Naive thymus-derived CD8-positive, alpha-beta T cell (primary cell): ENCODE data around the gene CDKL2. TPM values are rescaled to one million over a fixed set of nuclear protein-coding genes. Genes with fewer than 3 reads are reported as not detected.
A peak's percentile ranks its signal among the peaks of the same experiment; 100 is the strongest.
"Not testable (repeated sequence)": the region's sequence is repeated elsewhere in the genome, so short reads cannot be mapped to it uniquely, and the experiment has no call there.

Experiments used
- ATAC-seq, 2 donors: fragments of 150-1000 bp; cut with Tn5 transposase in 1 of 2; sonication (Bioruptor Pico), chemical (Tn5 transposase) in 1 of 2; 1 replicate in 1 of 2; 2 replicates in 1 of 2; pipeline ENCODE4 v1.10.0; 2021; ENCODE audit warnings: mild to moderate bottlenecking in 2 of 2, moderate library complexity in 2 of 2
- POLR2A ChIA-PET: fragments of 350-600 bp; sonication (Branson Sonifier 250); formaldehyde crosslinking; loops from one replicate; lab custom pipeline; 2021; ENCODE audit warnings: antibody characterized with exemption; lab: Charles Lee
- DNase-seq, 10 donors: peaks; one replicate each; pipeline versions ENCODE4 v3.0.0 to v3.0.0-alpha.2; 2020 to 2022
- H3K27ac Mint-ChIP-seq, 10 donors: one replicate each; pipeline ENCODE4 v1.8.0; 2020 to 2022; ENCODE audit warnings: mild to moderate bottlenecking in 10 of 10, mixed read lengths in 10 of 10, moderate library complexity in 4 of 10, inconsistent platforms in 1 of 10
- H3K27me3 Mint-ChIP-seq, 5 donors: one replicate each; pipeline ENCODE4 v1.8.0; 2021 to 2022; ENCODE audit warnings: mixed read lengths in 5 of 5
- H3K36me3 Mint-ChIP-seq, 3 donors: one replicate each; pipeline ENCODE4 v1.8.0; 2020 to 2022; ENCODE audit warnings: mixed read lengths in 3 of 3, mild to moderate bottlenecking in 2 of 3, inconsistent platforms in 1 of 3
- H3K4me1 Mint-ChIP-seq, 4 donors: one replicate each; pipeline ENCODE4 v1.8.0; 2021 to 2022; ENCODE audit warnings: mixed read lengths in 4 of 4
- H3K4me3 Mint-ChIP-seq, 10 donors: one replicate each; pipeline ENCODE4 v1.8.0; 2020 to 2022; ENCODE audit warnings: mild to moderate bottlenecking in 10 of 10, mixed read lengths in 10 of 10, moderate library complexity in 6 of 10, inconsistent platforms in 1 of 10
- H3K9me3 Mint-ChIP-seq, 9 donors: one replicate each; pipeline ENCODE4 v1.8.0; 2020 to 2022; ENCODE audit warnings: mixed read lengths in 9 of 9, mild to moderate bottlenecking in 3 of 9, inconsistent platforms in 1 of 9, moderate library complexity in 1 of 9
- polyA plus RNA-seq, 3 donors: library from polyadenylated mRNA; unstranded; fragments of 300-500 nt; fragmentation: Illumina TruSeq; gene quantifications; one replicate each; pipeline ENCODE4 v1.2.3, GENCODE V29; 2021
- total RNA-seq, 8 experiments: library from RNA in 2 of 8; stranded (reverse) in 2 of 8; gene quantifications; one replicate each; pipeline ENCODE4 v1.2.3 and lab custom pipeline; 2021 to 2026

The CDKL2 gene
- total and polyA plus RNA-seq, 5 experiments from 2014 or later, result 0.20 to 1.0 (median 0.82) TPM

- peaks cover 0 to 2% (median 0%) of the 10 kb centered on the region in 4 donors for H3K4me1 Mint-ChIP-seq
- H3K36me3 Mint-ChIP-seq, result peaks cover 0 to 21% (median 8%) of the 10 kb centered on the region in 3 donors
- no peak for DNase-seq
- no peaks in the 10 kb centered on the region for H3K27me3 Mint-ChIP-seq
- no peak for ATAC-seq
- no peaks in the 10 kb centered on the region for H3K9me3 Mint-ChIP-seq
- POLR2A ChIA-PET, result no interaction called here
- H3K27ac Mint-ChIP-seq, result peak overlapping the region in 3 of 10 donors; percentile 3 to 51 (median 14)
- no peak overlapping the region for H3K4me3 Mint-ChIP-seq
Observed at GRCh38 chr4:75545526-75545925, 84.8 kb downstream of the CDKL2 start.

DNA sequence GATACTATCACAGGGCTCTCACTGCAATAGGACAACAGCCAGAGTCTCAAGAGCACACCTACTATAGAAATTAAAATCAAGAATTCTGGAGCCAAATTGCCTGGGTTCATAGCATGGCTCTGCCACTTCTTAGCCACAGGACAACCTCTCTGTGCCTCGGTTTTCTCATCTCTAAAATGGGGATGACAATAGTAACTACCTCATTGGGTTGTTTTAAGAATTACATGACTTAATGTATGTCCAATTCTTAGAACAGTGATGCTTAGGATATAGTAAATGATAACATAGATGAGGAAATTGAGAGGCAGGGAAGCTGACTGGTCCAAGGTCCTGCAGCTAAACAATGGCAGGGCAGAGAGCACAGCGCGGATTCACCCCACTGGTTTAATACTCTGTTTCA is 85.5 kb downstream of the CDKL2 start:
- peaks cover 0 to 27% (median 13%) of the 10 kb centered on the region in 3 donors for H3K36me3 Mint-ChIP-seq
- ATAC-seq (no peak), DNase-seq (no peak)
- no peaks in the 10 kb centered on the region for H3K27me3 Mint-ChIP-seq
- POLR2A ChIA-PET, result no interaction called here
- H3K9me3 Mint-ChIP-seq, result no peaks in the 10 kb centered on the region
- peak overlapping the region in 3 of 10 donors; percentile 29 to 51 (median 47) for H3K27ac Mint-ChIP-seq
- no peak overlapping the region for H3K4me3 Mint-ChIP-seq
- H3K4me1 Mint-ChIP-seq, result peaks cover 0 to 2% (median 0%) of the 10 kb centered on the region in 4 donors

DNA sequence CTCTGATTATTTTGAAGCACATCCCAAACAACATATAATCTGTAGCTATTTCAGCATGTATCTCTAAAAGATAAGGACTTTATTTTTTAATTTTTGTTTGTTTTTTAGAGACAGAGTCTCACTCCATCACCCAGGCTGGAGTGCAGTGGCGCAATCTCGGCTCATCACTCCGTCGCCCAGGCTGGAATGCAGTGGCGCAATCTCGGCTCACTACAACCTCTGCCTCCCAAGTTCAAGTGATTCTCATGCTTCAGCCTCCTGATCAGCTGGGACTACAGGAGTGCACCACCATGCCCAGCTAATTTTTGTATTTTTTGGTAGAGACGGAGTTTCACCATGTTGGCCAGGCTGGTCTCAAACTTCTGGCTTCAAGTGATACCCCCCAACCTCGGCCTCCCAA is 86.1 kb downstream of the CDKL2 start:
- DNase-seq, POLR2A ChIA-PET, ATAC-seq, H3K9me3 Mint-ChIP-seq, H3K4me1 Mint-ChIP-seq, H3K27me3 Mint-ChIP-seq, H3K4me3 Mint-ChIP-seq: not testable (repeated sequence)
- Mint-ChIP-seq H3K27ac (peak overlapping the region in 2 of 10 donors; percentile 32 to 51), H3K36me3 (peaks cover 0 to 32% (median 16%) of the 10 kb centered on the region in 3 donors)

- no peaks in the 10 kb centered on the region for H3K9me3 Mint-ChIP-seq
- H3K4me1 Mint-ChIP-seq, result peaks cover 0 to 2% (median 0%) of the 10 kb centered on the region in 4 donors
- peaks cover 0 to 37% (median 16%) of the 10 kb centered on the region in 3 donors for H3K36me3 Mint-ChIP-seq
- no peak overlapping the region for H3K4me3 Mint-ChIP-seq
- no peak for DNase-seq
- H3K27me3 Mint-ChIP-seq, result no peaks in the 10 kb centered on the region
- no peak for ATAC-seq
- H3K27ac Mint-ChIP-seq, result no peak overlapping the region
- POLR2A ChIA-PET, result no interaction called here
Observed at GRCh38 chr4:75542824-75543223, 87.5 kb downstream of the CDKL2 start.

DNA sequence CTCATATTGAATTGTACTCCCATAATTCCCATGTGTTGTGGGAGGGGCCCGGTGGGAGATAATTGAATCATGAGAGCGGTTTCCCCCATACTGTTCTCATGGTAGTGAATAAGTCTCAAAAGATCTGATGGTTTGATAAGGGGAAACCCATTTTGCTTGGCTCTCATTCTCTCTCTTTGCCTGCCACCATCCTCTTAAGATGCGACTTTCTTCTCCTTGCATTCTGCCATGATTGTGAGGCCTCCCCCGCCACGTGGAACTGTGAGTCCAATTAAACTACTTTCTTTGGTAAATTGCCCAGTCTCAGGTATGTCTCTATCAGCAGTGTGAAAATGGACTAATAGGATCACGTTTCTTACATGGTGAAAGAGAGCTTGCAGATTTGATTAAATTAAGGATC is 93.0 kb downstream of the CDKL2 start:
- H3K27me3 Mint-ChIP-seq, H3K27ac Mint-ChIP-seq, DNase-seq, ATAC-seq, POLR2A ChIA-PET, H3K4me1 Mint-ChIP-seq, H3K4me3 Mint-ChIP-seq: not testable (repeated sequence)
- peaks cover 0 to 13% (median 7%) of the 10 kb centered on the region in 9 donors for H3K9me3 Mint-ChIP-seq
- peaks cover 11 to 37% (median 30%) of the 10 kb centered on the region in 3 donors for H3K36me3 Mint-ChIP-seq

DNA sequence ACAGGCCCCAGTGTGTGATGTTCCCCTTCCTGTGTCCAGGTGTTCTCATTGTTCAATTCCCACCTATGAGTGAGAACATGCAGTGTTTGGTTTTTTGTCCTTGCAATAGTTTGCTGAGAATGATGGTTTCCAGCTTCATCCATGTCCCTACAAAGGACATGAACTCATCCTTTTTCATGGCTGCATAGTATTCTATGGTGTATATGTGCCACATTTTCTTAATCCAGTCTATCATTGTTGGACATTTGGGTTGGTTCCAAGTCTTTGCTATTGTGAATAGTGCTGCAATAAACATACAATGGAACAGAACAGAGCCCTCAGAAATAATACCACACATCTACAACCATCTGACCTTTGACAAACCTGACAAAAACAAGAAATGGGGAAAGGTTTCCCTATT is 96.4 kb downstream of the CDKL2 start:
- peaks cover 33 to 52% (median 47%) of the 10 kb centered on the region in 3 donors for H3K36me3 Mint-ChIP-seq

DNA sequence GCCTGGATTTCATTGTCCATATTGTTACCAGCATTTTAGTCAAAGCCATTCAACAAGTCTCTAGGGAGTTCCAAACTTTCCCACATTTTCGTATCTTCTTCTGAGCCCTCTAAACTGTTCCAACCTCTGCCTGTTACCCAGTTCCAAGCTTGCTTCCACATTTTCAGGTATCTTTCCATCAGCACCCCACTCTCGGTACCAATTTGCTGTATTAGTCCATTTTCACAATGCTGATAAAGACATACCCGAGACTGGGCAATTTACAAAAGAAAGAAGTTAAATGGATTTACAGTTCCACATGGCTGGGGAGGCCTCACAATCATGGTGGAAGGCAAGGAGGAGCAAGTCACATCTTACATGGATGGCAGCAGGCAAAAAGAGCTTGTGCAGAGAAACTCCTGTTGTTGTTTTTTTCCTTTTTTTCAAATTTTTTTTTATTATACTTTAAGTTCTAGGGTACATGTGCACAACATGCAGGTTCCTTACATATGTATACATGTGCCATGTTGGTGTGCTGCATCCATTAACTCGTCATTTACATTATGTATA is 96.9 kb downstream of the CDKL2 start:
- ATAC-seq, H3K4me3 Mint-ChIP-seq, H3K27me3 Mint-ChIP-seq, DNase-seq, H3K4me1 Mint-ChIP-seq, POLR2A ChIA-PET, H3K27ac Mint-ChIP-seq: not testable (repeated sequence)
- Mint-ChIP-seq H3K36me3 (peaks cover 33 to 53% (median 53%) of the 10 kb centered on the region in 3 donors), H3K9me3 (peaks cover 5 to 28% (median 15%) of the 10 kb centered on the region in 9 donors)

More for the DNA sequence above, 96.4 kb downstream of the CDKL2 start:
- POLR2A ChIA-PET, H3K4me3 Mint-ChIP-seq, H3K27ac Mint-ChIP-seq, H3K27me3 Mint-ChIP-seq, DNase-seq, ATAC-seq, H3K4me1 Mint-ChIP-seq: not testable (repeated sequence)
- peaks cover 5 to 28% (median 15%) of the 10 kb centered on the region in 9 donors for H3K9me3 Mint-ChIP-seq

GRCh38 chr4:75531536-75532143 is 98.7 kb downstream of the CDKL2 start:
- DNase-seq, ATAC-seq, H3K27ac Mint-ChIP-seq, H3K27me3 Mint-ChIP-seq, H3K4me1 Mint-ChIP-seq, H3K4me3 Mint-ChIP-seq, POLR2A ChIA-PET: not testable (repeated sequence)
- peaks cover 37 to 68% (median 67%) of the 10 kb centered on the region in 3 donors for H3K36me3 Mint-ChIP-seq
- peaks cover 5 to 28% (median 15%) of the 10 kb centered on the region in 9 donors for H3K9me3 Mint-ChIP-seq

- Mint-ChIP-seq H3K36me3 (peaks cover 42 to 76% (median 74%) of the 10 kb centered on the region in 3 donors), H3K27me3 (no peaks in the 10 kb centered on the region)
- POLR2A ChIA-PET, result no interaction called here
Observed at GRCh38 chr4:75530556-75531322, 99.6 kb downstream of the CDKL2 start.

More at GRCh38 chr4:75530556-75531322, 99.6 kb downstream of the CDKL2 start:
- H3K4me1 Mint-ChIP-seq, result peaks cover 0 to 5% (median 3%) of the 10 kb centered on the region in 4 donors
- DNase-seq (no peak), ATAC-seq (no peak)
- H3K27ac Mint-ChIP-seq, result no peak overlapping the region
- peaks cover 5 to 28% (median 15%) of the 10 kb centered on the region in 9 donors for H3K9me3 Mint-ChIP-seq
- no peak overlapping the region for H3K4me3 Mint-ChIP-seq

Other genes starting within 250 kb of the CDKL2 start
- gene RCHY1, start 116.1 kb downstream of the CDKL2 start, total RNA-seq, result 10 to 100 TPM; 32.0 to 41.8 TPM
- gene RCHY1, start 116.1 kb downstream of the CDKL2 start, polyA plus RNA-seq, result 10 to 100 TPM; 13.3 to 27.3 (median 25.3) TPM
- 10 to 100 TPM; 34.0 to 36.4 TPM for gene THAP6, start 116.1 kb downstream of the CDKL2 start, total RNA-seq
- gene THAP6, start 116.1 kb downstream of the CDKL2 start, polyA plus RNA-seq, result 10 to 100 TPM in 2 of 3 donors, 1 to 10 TPM in 1; 8.2 to 12.4 (median 11.9) TPM
- not detected for gene ODAPH, start 74.5 kb downstream of the CDKL2 start, total RNA-seq
- gene ODAPH, start 74.5 kb downstream of the CDKL2 start, polyA plus RNA-seq, result not detected
- 100 to 1,000 TPM; 172 to 190 TPM for gene G3BP2, start 42.9 kb upstream of the CDKL2 start, total RNA-seq
- 100 to 1,000 TPM; 116 to 125 (median 121) TPM for gene G3BP2, start 42.9 kb upstream of the CDKL2 start, polyA plus RNA-seq
- gene USO1, start 94.0 kb upstream of the CDKL2 start, total RNA-seq, result 10 to 100 TPM; 32.3 to 36.6 TPM
- gene USO1, start 94.0 kb upstream of the CDKL2 start, polyA plus RNA-seq, result 10 to 100 TPM; 22.0 to 26.5 (median 24.4) TPM